Keratinocyte (primary cell): Measurements from ENCODE around the gene ATRNL1. TPM values are rescaled to one million over a fixed set of nuclear protein-coding genes. Genes with fewer than 3 reads are reported as not detected.

Source experiments
- DNase-seq: peaks from one replicate; pipeline ENCODE4 v3.0.0-alpha.2; 2011; ENCODE audit warnings: low read depth, missing footprints, low spot score
- FAIRE-seq: peaks from 2 replicates; lab custom pipeline; 2011; peaks lifted over from hg19 to GRCh38; lab: Jason Lieb, UNC
- H2AFZ ChIP-seq: 2 replicates; pipeline ENCODE4 v1.6.0; 2012; ENCODE audit warnings: low read length, control low read depth, inconsistent platforms; ENCODE audit not compliant: control insufficient read depth
- H3K27ac ChIP-seq: 2 replicates; pipeline ENCODE4 v1.5.1; 2011; ENCODE audit warnings: low read length; ENCODE audit not compliant: control insufficient read depth, insufficient read depth
- H3K27me3 ChIP-seq: 3 replicates; pipeline ENCODE4 v1.6.0; 2011; ENCODE audit warnings: low read length; ENCODE audit not compliant: control insufficient read depth, insufficient read depth; ENCODE audit errors: extremely low read depth
- H3K36me3 ChIP-seq, 2 experiments: 2 replicates in 1 of 2; 3 replicates in 1 of 2; pipeline ENCODE4 v1.5.1; 2011; ENCODE audit warnings: low read length in 2 of 2, mild to moderate bottlenecking in 1 of 2; ENCODE audit not compliant: control insufficient read depth in 2 of 2, insufficient read depth in 2 of 2; ENCODE audit errors: extremely low read depth in 1 of 2
- H3K4me1 ChIP-seq: 3 replicates; pipeline ENCODE4 v1.5.1; 2011; ENCODE audit warnings: low read length; ENCODE audit not compliant: control insufficient read depth, insufficient read depth; ENCODE audit errors: extremely low read depth
- H3K4me2 ChIP-seq: 3 replicates; pipeline ENCODE4 v1.6.0; 2011; ENCODE audit warnings: low read depth, low read length; ENCODE audit not compliant: control insufficient read depth, insufficient read depth; ENCODE audit errors: extremely low read depth
- H3K4me3 ChIP-seq, 3 experiments: fragments of 200-600 bp in 1 of 3; sonication (generic) in 1 of 3; 2 replicates in 2 of 3; 3 replicates in 1 of 3; pipeline ENCODE4 v1.5.1; 2011 to 2016; ENCODE audit warnings: low read length in 3 of 3, mild to moderate bottlenecking in 3 of 3, control low read depth in 2 of 3, inconsistent platforms in 1 of 3, low read depth in 1 of 3, mixed read lengths in 1 of 3, mixed run types in 1 of 3, moderate library complexity in 1 of 3; ENCODE audit not compliant: control insufficient read depth in 2 of 3, insufficient read depth in 2 of 3; ENCODE audit errors: extremely low read depth in 1 of 3
- H3K79me2 ChIP-seq: 2 replicates; pipeline ENCODE4 v1.6.0; 2012; ENCODE audit warnings: low read length; ENCODE audit not compliant: control insufficient read depth, insufficient read depth
- H3K9ac ChIP-seq: 3 replicates; pipeline ENCODE4 v1.6.0; 2011; ENCODE audit warnings: low read length; ENCODE audit not compliant: control insufficient read depth, insufficient read depth; ENCODE audit errors: extremely low read depth
- H3K9me1 ChIP-seq: 3 replicates; pipeline ENCODE4 v1.6.0; 2011; ENCODE audit warnings: low read length; ENCODE audit not compliant: control insufficient read depth, insufficient read depth; ENCODE audit errors: extremely low read depth
- H3K9me3 ChIP-seq: 2 replicates; pipeline ENCODE4 v1.5.1; 2012; ENCODE audit warnings: low read depth, low read length; ENCODE audit not compliant: control insufficient read depth
- H4K20me1 ChIP-seq: 3 replicates; pipeline ENCODE4 v1.6.0; 2011; ENCODE audit warnings: low read length; ENCODE audit not compliant: control insufficient read depth, insufficient read depth; ENCODE audit errors: extremely low read depth
- CTCF ChIP-seq, 3 experiments: IDR thresholded peaks in 1 of 3; conservative IDR thresholded peaks in 1 of 3; optimal IDR thresholded peaks in 1 of 3; 2 replicates in 2 of 3; 3 replicates in 1 of 3; pipeline versions ENCODE3 to v1.5.1; 2011; ENCODE audit warnings: low read length in 3 of 3, mild to moderate bottlenecking in 3 of 3, moderate library complexity in 2 of 3, control low read depth in 1 of 3, inconsistent platforms in 1 of 3; ENCODE audit not compliant: insufficient read depth in 2 of 3; ENCODE audit errors: extremely low read depth in 1 of 3
- EZH2 ChIP-seq: IDR thresholded peaks from one replicate; pipeline ENCODE4 v1.6.1; 2012; ENCODE audit warnings: inconsistent platforms, mild to moderate bottlenecking, low read length, moderate library complexity
- dilution Hi-C: fragments of 300-500 bp; cut with MboI; formaldehyde crosslinking; loops from one replicate; pipeline ENCODE4 v1.7.0; 2020; ENCODE audit warnings: low sequenced_read_pairs; ENCODE audit not compliant: extremely low pct_ligation_motif_present
- polyA plus RNA-seq, 5 experiments: library from polyadenylated mRNA; depleted of rRNA in 3 of 5; stranded (reverse) in 3 of 5; stranded (forward) in 1 of 5; unstranded in 1 of 5; fragments of >200 nt; gene quantifications; 1 replicate in 1 of 5; 2 replicates in 3 of 5; 3 replicates in 1 of 5; pipeline versions ENCODE4 v1.2.1 to v1.2.3, GENCODE V29; 2011 to 2012; ENCODE audit warnings: missing spikeins in 2 of 5, low read depth in 1 of 5, low replicate concordance in 1 of 5

ATRNL1 gene
- polyA plus RNA-seq, 1 donor (not counting 4 experiments of a cell fraction or from before 2014, with no cell fraction given): 0.07 TPM

- Histone ChIP-seq H3K36me3 (no peaks in the 10 kb centered on the region), H4K20me1 (no peaks in the 10 kb centered on the region), H3K4me3 (no peak overlapping the region), H3K79me2 (no peaks in the 10 kb centered on the region), H3K9me3 (no peaks in the 10 kb centered on the region), H3K9ac (no peak overlapping the region), H3K4me2 (no peak overlapping the region), H2AFZ (no peak overlapping the region), H3K4me1 (no peaks in the 10 kb centered on the region), H3K9me1 (no peaks in the 10 kb centered on the region), H3K27ac (no peak overlapping the region), H3K27me3 (no peaks in the 10 kb centered on the region)
- FAIRE-seq (no peak), DNase-seq (no peak)
- dilution Hi-C loops: no loop called here
- TF ChIP-seq CTCF (optimal IDR thresholded peaks at IDR 0.05 in 1 of 3, IDR thresholded peaks at IDR 0.05 in 1 of 3, conservative IDR thresholded peaks at IDR 0.05 in 1 of 3; ENCODE audit: extremely low read depth in 1 of 3, insufficient read depth in 2 of 3, low read length in 3 of 3) (no peak), EZH2 (no peak)
These were observed 316.2 kb downstream of the ATRNL1 start for GRCh38 chr10:115409347-115409746.

- DNase-seq (no peak), FAIRE-seq (no peak)
- H3K27me3 ChIP-seq: no peaks in the 10 kb centered on the region
- no peak overlapping the region for H3K9ac ChIP-seq
- no peaks in the 10 kb centered on the region for H3K4me1 ChIP-seq
- H3K27ac ChIP-seq: no peak overlapping the region
- H3K4me2 ChIP-seq: no peak overlapping the region
- H2AFZ ChIP-seq: no peak overlapping the region
- H3K9me3 ChIP-seq: no peaks in the 10 kb centered on the region
- TF ChIP-seq EZH2 (no peak), CTCF (optimal IDR thresholded peaks at IDR 0.05 in 1 of 3, IDR thresholded peaks at IDR 0.05 in 1 of 3, conservative IDR thresholded peaks at IDR 0.05 in 1 of 3; ENCODE audit: extremely low read depth in 1 of 3, insufficient read depth in 2 of 3, low read length in 3 of 3) (peak; percentile 63 to 89 (median 76))
- no peaks in the 10 kb centered on the region for H4K20me1 ChIP-seq
- dilution Hi-C loops: no loop called here
- no peaks in the 10 kb centered on the region for H3K9me1 ChIP-seq
- H3K79me2 ChIP-seq: no peaks in the 10 kb centered on the region
- no peak overlapping the region for H3K4me3 ChIP-seq
- no peaks in the 10 kb centered on the region for H3K36me3 ChIP-seq
These were observed 324.6 kb downstream of the ATRNL1 start for GRCh38 chr10:115417585-115418265.
